Ascending aorta (tissue), 2 donors: ENCODE measurements around the gene TCF4. TPM values are rescaled to one million over a fixed set of nuclear protein-coding genes. Genes with fewer than 3 reads are reported as not detected.
A peak's percentile ranks its signal among the peaks of the same experiment; 100 is the strongest.

Experiments used
- DNase-seq, 2 donors: peaks; one replicate each; pipeline ENCODE4 v3.0.0-alpha.2; 2019; ENCODE audit warnings: low spot score in 2 of 2
- H3K27ac ChIP-seq, 2 donors: fragments of 200-600 bp; sonication (generic); one replicate each; pipeline ENCODE4 v1.5.1; 2016 to 2017; ENCODE audit warnings: mild to moderate bottlenecking in 1 of 2
- H3K27me3 ChIP-seq: fragments of 200-600 bp; sonication (generic); one replicate; pipeline ENCODE4 v1.5.1; 2017
- H3K36me3 ChIP-seq, 2 donors: fragments of 200-600 bp; sonication (generic); one replicate each; pipeline ENCODE4 v1.5.1; 2016
- H3K4me1 ChIP-seq, 2 donors: fragments of 200-600 bp; sonication (generic); one replicate each; pipeline ENCODE4 v1.5.1; 2016 to 2017; ENCODE audit warnings: mild to moderate bottlenecking in 1 of 2
- H3K4me3 ChIP-seq, 2 donors: fragments of 200-600 bp; sonication (generic); one replicate each; pipeline ENCODE4 v1.5.1; 2016 to 2017; ENCODE audit warnings: mild to moderate bottlenecking in 1 of 2
- H3K9me3 ChIP-seq, 2 donors: fragments of 200-600 bp; sonication (generic); one replicate each; pipeline ENCODE4 v1.5.1; 2016
- intact Hi-C: fragments of 100-400 bp; cut with DNase I; formaldehyde crosslinking; loops from one replicate; pipeline ENCODE4 v1.15.1; 2023
- total RNA-seq: library from RNA; depleted of rRNA; stranded (reverse); fragments of >200 nt; gene quantifications from one replicate; pipeline ENCODE4 v1.1.0, GENCODE V29; 2016
- TF ChIP-seq, protein P1 (sequence below), 3 experiments: fragments of 200-600 bp in 2 of 3; fragments of 450-650 bp in 1 of 3; sonication (generic) in 2 of 3; IDR thresholded peaks; one replicate each; pipeline ENCODE4 v1.5.1; 2016 to 2019; ENCODE audit warnings: antibody characterized with exemption in 3 of 3, mild to moderate bottlenecking in 1 of 3, moderate library complexity in 1 of 3

Gene TCF4
- total RNA-seq, 1 donor from 2014 or later: 180 TPM

DNA sequence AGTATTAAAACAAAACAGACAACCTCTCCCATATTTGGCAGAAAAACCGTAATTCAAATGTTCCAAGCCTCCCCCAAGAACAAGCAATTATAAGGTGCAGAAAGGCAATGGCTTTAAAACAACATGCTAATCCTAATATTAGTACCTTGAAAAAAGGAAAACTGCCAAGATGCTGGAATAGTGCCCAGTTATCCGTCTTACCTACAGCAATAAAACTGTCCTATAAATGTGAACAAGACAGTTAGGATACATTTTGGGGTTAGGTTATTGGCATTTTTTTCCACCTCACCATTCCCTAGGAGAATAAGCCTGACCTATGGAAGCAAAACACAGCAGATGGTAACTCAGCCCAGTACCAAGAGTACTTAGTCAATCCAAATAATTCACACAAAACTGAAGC, 83.2 kb downstream of the TCF4 start:
- H3K27me3 ChIP-seq: no peaks in the 10 kb centered on the region
- no peaks in the 10 kb centered on the region for H3K36me3 ChIP-seq
- TF ChIP-seq, protein P1, sequence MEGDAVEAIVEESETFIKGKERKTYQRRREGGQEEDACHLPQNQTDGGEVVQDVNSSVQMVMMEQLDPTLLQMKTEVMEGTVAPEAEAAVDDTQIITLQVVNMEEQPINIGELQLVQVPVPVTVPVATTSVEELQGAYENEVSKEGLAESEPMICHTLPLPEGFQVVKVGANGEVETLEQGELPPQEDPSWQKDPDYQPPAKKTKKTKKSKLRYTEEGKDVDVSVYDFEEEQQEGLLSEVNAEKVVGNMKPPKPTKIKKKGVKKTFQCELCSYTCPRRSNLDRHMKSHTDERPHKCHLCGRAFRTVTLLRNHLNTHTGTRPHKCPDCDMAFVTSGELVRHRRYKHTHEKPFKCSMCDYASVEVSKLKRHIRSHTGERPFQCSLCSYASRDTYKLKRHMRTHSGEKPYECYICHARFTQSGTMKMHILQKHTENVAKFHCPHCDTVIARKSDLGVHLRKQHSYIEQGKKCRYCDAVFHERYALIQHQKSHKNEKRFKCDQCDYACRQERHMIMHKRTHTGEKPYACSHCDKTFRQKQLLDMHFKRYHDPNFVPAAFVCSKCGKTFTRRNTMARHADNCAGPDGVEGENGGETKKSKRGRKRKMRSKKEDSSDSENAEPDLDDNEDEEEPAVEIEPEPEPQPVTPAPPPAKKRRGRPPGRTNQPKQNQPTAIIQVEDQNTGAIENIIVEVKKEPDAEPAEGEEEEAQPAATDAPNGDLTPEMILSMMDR (IDR thresholded peaks at IDR 0.05): no peak
- no peak overlapping the region for H3K27ac ChIP-seq
- intact Hi-C loops: no loop called here
- peaks cover 0 to 3% of the 10 kb centered on the region in 2 donors for H3K4me1 ChIP-seq
- no peaks in the 10 kb centered on the region for H3K9me3 ChIP-seq
- DNase-seq: no peak
- H3K4me3 ChIP-seq: no peak overlapping the region

DNA sequence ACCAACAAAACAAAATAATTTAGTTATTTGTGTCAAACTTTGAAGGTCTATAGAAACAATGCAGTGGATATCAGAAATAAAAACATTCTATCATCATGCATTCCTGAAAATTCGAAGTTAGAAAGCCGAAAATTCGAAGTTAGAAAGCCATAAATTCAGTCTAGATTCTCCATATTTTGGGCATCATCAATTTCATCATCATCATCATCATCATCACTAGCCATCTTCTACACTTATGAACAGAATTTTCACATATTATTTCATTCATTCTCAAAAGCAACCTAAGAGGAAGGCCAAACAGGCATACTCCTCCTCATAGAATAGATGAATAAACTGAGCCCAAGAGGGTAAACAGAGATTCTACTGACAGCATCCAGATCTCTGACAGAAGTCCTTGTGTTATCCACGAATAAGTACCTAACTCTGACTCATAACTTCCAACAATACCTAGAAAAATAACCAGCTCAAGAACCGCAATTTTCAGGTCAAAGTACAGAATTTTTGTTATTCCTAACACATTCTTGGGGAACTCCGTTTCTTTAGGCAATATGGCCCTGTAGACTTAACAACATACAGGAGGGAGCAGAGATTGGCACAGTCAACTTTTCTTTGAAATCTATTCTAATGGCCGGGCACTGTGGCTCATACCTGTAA, 84.7 kb downstream of the TCF4 start:
- Histone ChIP-seq H3K36me3 (no peaks in the 10 kb centered on the region), H3K4me1 (peaks cover 0 to 3% of the 10 kb centered on the region in 2 donors), H3K27me3 (no peaks in the 10 kb centered on the region), H3K27ac (no peak overlapping the region), H3K9me3 (no peaks in the 10 kb centered on the region), H3K4me3 (no peak overlapping the region)
- DNase-seq: no peak
- TF ChIP-seq, protein P1 (IDR thresholded peaks at IDR 0.05): no peak
- intact Hi-C loops: no loop called here

DNA sequence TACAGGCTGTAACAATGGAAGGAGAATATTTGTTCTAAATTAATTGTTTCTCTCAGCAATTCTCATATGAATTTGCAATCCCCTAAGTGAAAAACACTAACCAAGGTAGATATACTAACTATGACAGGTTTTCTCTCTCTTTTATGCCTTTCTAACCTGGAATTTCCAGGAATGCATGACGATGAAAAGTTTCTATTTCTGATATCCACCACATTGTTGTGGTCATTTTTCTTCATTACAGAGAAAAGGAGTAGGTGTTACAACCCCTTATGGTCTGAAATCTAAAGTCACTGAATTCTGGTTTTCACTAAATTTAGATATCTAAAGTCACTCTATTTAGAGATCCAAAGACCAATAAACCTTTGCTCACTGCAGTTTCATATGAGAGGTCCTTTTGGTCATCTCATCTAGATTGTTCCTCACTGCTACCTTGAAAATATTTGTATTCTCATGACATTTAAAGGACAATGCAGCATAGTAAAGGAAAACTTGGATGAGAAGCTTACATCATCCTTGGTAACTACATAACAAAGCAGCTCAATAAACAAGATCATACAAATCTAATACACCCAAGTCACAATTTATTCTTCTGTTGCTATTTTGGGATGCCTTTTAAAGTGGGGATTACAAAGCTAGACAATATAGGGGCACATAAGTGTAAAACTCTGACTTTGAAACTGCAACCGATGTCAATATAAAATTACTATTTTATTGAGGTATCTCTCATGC, 85.8 kb downstream of the TCF4 start:
- intact Hi-C loops: no loop called here
- H3K4me1 ChIP-seq: peaks cover 0 to 3% of the 10 kb centered on the region in 2 donors
- no peak for DNase-seq
- H3K4me3 ChIP-seq: no peak overlapping the region
- H3K27me3 ChIP-seq: no peaks in the 10 kb centered on the region
- no peaks in the 10 kb centered on the region for H3K9me3 ChIP-seq
- H3K27ac ChIP-seq: no peak overlapping the region
- no peaks in the 10 kb centered on the region for H3K36me3 ChIP-seq
- TF ChIP-seq, protein P1 (IDR thresholded peaks at IDR 0.05): no peak

DNA sequence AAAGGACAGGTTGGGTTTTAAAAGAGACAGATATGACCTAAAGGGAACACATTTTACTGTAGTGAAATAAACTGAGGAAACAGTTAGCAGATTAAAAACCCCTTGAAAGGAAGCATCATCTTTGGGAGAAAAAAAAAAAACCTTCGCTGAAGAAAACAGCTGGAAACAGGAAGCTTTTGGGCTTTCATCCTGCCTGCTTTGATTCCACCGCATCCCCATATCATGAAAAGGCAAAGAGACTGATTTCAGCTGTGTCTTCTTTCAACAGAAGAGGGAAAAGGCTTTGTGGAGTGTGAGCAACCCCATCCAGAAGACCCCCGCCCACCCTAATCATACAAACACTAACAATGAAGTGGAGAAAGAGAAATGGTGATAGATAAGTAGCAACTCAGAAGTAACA, 86.4 kb downstream of the TCF4 start:
- no peak overlapping the region for H3K4me3 ChIP-seq
- DNase-seq: no peak
- H3K27ac ChIP-seq: no peak overlapping the region
- H3K9me3 ChIP-seq: no peaks in the 10 kb centered on the region
- TF ChIP-seq, protein P1 (IDR thresholded peaks at IDR 0.05): no peak
- intact Hi-C loops: no loop called here
- H3K36me3 ChIP-seq: no peaks in the 10 kb centered on the region
- no peaks in the 10 kb centered on the region for H3K27me3 ChIP-seq
- H3K4me1 ChIP-seq: peaks cover 0 to 3% of the 10 kb centered on the region in 2 donors

DNA sequence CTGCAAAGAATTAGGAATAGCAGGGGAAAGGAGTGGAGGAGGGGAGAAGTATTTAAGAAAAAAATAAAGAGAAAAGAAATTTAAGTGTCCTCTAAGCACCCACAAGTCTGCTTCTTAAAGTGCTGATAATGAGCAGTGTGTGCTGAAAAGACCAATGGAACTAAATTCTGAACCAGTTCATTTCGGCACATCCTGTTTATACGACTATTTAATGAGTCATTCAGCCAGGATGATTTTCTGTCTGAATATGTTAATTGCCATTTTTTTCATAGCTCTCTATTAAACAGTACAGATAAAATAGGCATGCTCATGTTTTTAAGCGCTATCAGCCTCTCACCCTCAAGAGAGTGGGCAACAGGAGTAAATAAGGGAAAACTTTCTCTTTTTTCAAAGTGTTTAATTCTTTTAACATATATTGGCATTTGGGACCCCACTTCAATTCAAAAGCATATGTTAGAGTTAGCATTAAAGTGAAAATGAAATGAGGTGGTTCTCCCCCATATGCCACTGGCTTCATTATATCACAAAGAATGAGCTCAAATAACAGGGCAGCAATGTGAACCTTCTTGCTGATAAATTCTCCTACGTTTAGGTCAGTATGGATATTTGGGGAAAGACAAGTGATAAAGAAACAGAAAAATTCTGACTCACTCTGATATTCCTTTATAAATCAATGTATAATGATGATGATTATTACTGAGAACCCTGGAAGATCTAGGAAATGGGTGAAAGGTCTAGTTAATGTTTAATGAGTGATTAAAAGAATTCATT, 87.5 kb downstream of the TCF4 start:
- no peak for DNase-seq
- intact Hi-C loops: no loop called here
- no peaks in the 10 kb centered on the region for H3K36me3 ChIP-seq
- H3K27me3 ChIP-seq: no peaks in the 10 kb centered on the region
- H3K4me1 ChIP-seq: peaks cover 0 to 3% of the 10 kb centered on the region in 2 donors
- no peak overlapping the region for H3K4me3 ChIP-seq
- no peaks in the 10 kb centered on the region for H3K9me3 ChIP-seq
- peak overlapping the region in 1 of 2 donors; percentile 50 for H3K27ac ChIP-seq
- TF ChIP-seq, protein P1 (IDR thresholded peaks at IDR 0.05): no peak
